Mesothelial cell of epicardium (in vitro differentiated cells): Measurements from ENCODE around the gene PTGR3. TPM values are rescaled to one million over a fixed set of nuclear protein-coding genes. Genes with fewer than 3 reads are reported as not detected.

ENCODE experiments used
- DNase-seq, 2 experiments: peaks; one replicate each; pipeline ENCODE4 v3.0.0; 2021; ENCODE audit warnings: low spot score in 2 of 2; ENCODE audit not compliant: unreplicated experiment in 2 of 2
- H3K27ac Mint-ChIP-seq: 2 replicates; pipeline ENCODE4 v1.8.0; 2021; ENCODE audit warnings: mixed read lengths
- H3K27me3 Mint-ChIP-seq: 2 replicates; pipeline ENCODE4 v1.8.0; 2021; ENCODE audit warnings: low read depth, mixed read lengths
- H3K36me3 Mint-ChIP-seq: 2 replicates; pipeline ENCODE4 v1.8.0; 2021; ENCODE audit warnings: mixed read lengths
- H3K4me1 Mint-ChIP-seq: 2 replicates; pipeline ENCODE4 v1.8.0; 2021; ENCODE audit warnings: mixed read lengths
- H3K4me3 Mint-ChIP-seq: 2 replicates; pipeline ENCODE4 v1.8.0; 2021; ENCODE audit warnings: mild to moderate bottlenecking, moderate library complexity, mixed read lengths
- H3K9me3 Mint-ChIP-seq: 2 replicates; pipeline ENCODE4 v1.8.0; 2021; ENCODE audit warnings: mixed read lengths
- CTCF ChIP-seq: fragments of 200-600 bp; sonication (generic); IDR thresholded peaks from one replicate; pipeline ENCODE4 v1.5.0; 2021; ENCODE audit warnings: antibody characterized with exemption; ENCODE audit not compliant: unreplicated experiment
- total RNA-seq: library from RNA; stranded (reverse); gene quantifications from 3 replicates; pipeline ENCODE4 v1.2.1, GENCODE V29; 2021

The PTGR3 gene
- total RNA-seq, 1 donor from 2014 or later: 47.0 TPM

- DNase-seq: no peak
- H3K27ac Mint-ChIP-seq: no peak overlapping the region
- no peaks in the 10 kb centered on the region for H3K27me3 Mint-ChIP-seq
- no peak for TF ChIP-seq CTCF
- no peak overlapping the region for H3K4me3 Mint-ChIP-seq
- H3K9me3 Mint-ChIP-seq: no peaks in the 10 kb centered on the region
- peaks cover 76% of the 10 kb centered on the region for H3K4me1 Mint-ChIP-seq
- peaks cover 7% of the 10 kb centered on the region for H3K36me3 Mint-ChIP-seq
Observed at GRCh38 chr18:75231053-75231406, 22.1 kb upstream of the PTGR3 start.

GRCh38 chr18:75230163-75231052 is 21.5 kb upstream of the PTGR3 start:
- Mint-ChIP-seq H3K4me1 (peaks cover 79% of the 10 kb centered on the region), H3K4me3 (no peak overlapping the region), H3K36me3 (peaks cover 5% of the 10 kb centered on the region), H3K9me3 (no peaks in the 10 kb centered on the region), H3K27ac (peak overlapping the region; percentile 51), H3K27me3 (no peaks in the 10 kb centered on the region)
- TF ChIP-seq CTCF: no peak
- no peak for DNase-seq

GRCh38 chr18:75229437-75229836 is 20.5 kb upstream of the PTGR3 start:
- Mint-ChIP-seq H3K4me1 (peaks cover 79% of the 10 kb centered on the region), H3K27ac (peak overlapping the region; percentile 72), H3K4me3 (no peak overlapping the region), H3K36me3 (peaks cover 5% of the 10 kb centered on the region), H3K9me3 (no peaks in the 10 kb centered on the region), H3K27me3 (no peaks in the 10 kb centered on the region)
- no peak for TF ChIP-seq CTCF
- DNase-seq: no peak

GRCh38 chr18:75228967-75229366 is 20.0 kb upstream of the PTGR3 start:
- TF ChIP-seq CTCF: no peak
- Mint-ChIP-seq H3K36me3 (peaks cover 5% of the 10 kb centered on the region), H3K4me3 (no peak overlapping the region), H3K9me3 (no peaks in the 10 kb centered on the region), H3K4me1 (peaks cover 79% of the 10 kb centered on the region), H3K27me3 (no peaks in the 10 kb centered on the region), H3K27ac (peak overlapping the region; percentile 97)
- no peak for DNase-seq

GRCh38 chr18:75227535-75228296 is 18.8 kb upstream of the PTGR3 start:
- Mint-ChIP-seq H3K9me3 (no peaks in the 10 kb centered on the region), H3K27me3 (no peaks in the 10 kb centered on the region), H3K4me1 (peaks cover 79% of the 10 kb centered on the region), H3K4me3 (peak overlapping the region; percentile 61), H3K36me3 (peaks cover 5% of the 10 kb centered on the region), H3K27ac (peak overlapping the region; percentile 97)
- no peak for DNase-seq
- no peak for TF ChIP-seq CTCF
